ENCODE data around the gene IL34.

DNA sequence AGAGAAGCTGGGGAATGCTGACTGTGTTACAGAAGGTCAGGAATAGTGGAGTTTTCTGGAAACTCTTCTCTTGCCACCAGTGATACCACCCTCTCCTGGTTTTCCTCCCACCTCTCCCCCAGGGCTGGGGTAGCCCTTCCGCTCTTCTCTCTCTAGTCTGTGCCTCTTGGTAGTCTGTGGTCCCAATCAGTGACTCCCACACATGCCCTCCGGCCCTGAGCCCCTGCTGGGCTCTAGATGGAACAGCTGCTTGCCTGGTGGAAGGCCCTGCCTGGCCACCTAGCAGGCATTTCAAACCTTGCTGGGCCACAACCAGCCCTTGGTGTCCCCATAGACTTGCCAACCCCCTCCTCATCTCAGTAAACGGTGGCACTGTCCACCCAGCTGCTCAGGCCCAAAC lies 54.7 kb downstream of the IL34 start:
- TF ChIP-seq POLR2A (IDR thresholded peaks at IDR 0.05; ENCODE audit: low read length) (no peak), GATA1 (IDR thresholded peaks at IDR 0.05; ENCODE audit: low read depth, low read length) (no peak)

All from erythroblast (primary cell).